Measurements from ENCODE around the gene CAMK2A.

Gene CAMK2A

DNA sequence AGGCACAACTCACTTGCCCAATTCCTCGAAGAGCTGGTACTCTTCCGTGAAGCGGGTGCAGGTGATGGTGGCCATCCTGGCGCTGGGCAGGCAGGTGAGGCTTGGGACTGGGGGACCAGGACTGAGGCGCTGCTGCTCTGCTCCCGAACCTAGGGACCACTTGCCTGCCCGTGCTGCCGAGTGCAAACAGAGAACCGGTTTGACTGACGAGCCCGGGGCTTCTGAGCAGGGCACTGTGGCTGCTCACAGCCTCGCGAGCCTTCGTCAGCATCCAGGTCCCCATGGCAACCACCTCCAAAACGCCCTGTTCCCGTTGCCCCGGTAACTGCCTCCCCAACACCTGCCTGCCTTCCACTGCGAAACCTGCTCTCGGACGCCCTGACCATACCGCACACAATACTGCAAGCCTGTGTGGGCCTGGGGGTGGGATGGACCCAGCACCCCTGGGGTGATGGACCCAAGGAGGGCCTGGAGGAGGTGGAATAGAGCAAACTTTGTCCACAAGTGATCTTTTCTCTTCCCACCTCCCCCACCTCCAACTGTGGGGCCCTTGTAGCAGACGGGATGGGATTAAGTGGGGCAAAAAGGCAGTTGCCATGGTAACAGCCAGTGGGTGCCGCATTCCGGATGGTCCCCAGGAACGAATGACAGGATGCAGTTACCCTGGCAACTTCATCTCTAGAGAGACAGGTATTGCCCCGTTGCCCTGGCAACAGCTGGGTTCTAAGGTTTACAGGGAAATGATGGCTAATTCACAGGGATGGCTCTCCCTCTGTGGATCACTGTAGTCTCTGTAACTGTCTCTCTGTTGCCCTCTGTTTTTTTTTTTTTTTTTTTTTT lies at the start of gene CAMK2A:
CAMK2A (minus strand) TSS at position 223 of the 840 bp plus-strand sequence; CDS start at position 75, 148 bp downstream.
- DNase-seq (ENCODE audit: low spot score), result no peak
- Histone ChIP-seq H3K27ac (no peak within 1 kb of the TSS), H3K4me3 (no peak within 1 kb of the TSS)
- TF ChIP-seq, protein P1, sequence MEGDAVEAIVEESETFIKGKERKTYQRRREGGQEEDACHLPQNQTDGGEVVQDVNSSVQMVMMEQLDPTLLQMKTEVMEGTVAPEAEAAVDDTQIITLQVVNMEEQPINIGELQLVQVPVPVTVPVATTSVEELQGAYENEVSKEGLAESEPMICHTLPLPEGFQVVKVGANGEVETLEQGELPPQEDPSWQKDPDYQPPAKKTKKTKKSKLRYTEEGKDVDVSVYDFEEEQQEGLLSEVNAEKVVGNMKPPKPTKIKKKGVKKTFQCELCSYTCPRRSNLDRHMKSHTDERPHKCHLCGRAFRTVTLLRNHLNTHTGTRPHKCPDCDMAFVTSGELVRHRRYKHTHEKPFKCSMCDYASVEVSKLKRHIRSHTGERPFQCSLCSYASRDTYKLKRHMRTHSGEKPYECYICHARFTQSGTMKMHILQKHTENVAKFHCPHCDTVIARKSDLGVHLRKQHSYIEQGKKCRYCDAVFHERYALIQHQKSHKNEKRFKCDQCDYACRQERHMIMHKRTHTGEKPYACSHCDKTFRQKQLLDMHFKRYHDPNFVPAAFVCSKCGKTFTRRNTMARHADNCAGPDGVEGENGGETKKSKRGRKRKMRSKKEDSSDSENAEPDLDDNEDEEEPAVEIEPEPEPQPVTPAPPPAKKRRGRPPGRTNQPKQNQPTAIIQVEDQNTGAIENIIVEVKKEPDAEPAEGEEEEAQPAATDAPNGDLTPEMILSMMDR (IDR thresholded peaks at IDR 0.05), result no peak

DNA sequence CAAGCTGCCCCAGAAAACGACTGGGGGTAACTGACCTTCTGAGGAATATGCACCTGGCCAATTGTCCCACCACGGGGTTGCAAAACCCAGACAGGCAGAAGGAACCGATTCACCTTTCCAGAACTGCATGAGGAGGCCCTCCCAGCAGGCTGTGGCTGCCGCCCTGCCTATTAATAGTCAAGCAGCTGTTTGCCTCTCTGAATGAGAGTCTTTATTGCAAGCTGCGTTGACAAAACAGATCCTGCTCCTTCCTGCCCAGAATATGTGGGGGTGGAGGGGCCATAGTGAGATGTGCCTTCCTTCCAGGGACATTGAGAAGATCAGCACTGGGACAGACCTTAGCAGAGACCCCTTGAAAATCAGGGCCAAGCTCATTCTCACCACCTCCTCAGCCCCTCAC lies 49.6 kb upstream of the CAMK2A start:
- DNase-seq (ENCODE audit: low spot score), result no peak
- no peak overlapping the region for H3K27ac ChIP-seq
- TF ChIP-seq, protein P1 (IDR thresholded peaks at IDR 0.05), result no peak
- no peak overlapping the region for H3K4me3 ChIP-seq

DNA sequence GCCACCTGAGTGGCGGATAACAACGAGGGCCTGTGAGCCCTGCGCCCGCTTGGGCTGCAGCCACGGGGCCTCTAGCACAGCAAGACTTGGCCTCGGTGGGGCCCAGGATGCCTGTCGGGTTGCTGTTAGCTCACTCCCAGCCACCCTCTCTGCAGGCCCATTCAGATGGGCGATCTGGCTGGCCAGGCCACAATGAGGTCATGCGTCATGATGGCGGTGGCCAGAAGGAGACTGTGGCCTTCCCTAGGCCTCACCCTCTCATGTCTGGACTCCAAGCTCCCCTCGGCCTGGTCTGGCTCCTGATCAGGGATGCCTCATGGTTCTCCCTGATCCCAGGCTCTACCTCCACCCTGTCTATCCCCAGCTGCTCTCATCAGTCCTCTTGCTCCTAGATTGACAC lies 49.0 kb upstream of the CAMK2A start:
- Histone ChIP-seq H3K27ac (no peak overlapping the region), H3K4me3 (no peak overlapping the region)
- TF ChIP-seq, protein P1 (IDR thresholded peaks at IDR 0.05), result no peak
- DNase-seq (ENCODE audit: low spot score), result no peak

DNA sequence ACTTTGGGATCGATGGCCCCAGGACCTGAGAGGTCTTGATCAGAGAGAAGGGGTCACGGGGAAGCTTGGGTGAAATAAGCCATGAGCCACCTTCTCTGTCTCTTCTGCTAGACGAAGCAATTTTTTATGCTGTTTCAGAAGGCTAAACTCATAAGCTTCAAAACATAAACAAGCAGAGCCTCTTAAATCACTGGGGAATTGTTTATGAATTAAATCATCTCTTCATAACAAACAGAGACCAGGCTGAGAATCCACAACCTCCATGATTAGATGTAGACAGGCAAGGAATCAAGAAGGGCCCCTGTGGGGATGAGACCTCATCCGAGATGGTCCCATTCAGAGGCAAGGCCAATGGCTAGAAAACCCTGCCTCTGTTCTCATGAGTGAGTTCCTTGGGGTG lies 46.2 kb upstream of the CAMK2A start:
- DNase-seq (ENCODE audit: low spot score), result no peak
- TF ChIP-seq, protein P1 (IDR thresholded peaks at IDR 0.05), result no peak
- Histone ChIP-seq H3K27ac (no peak overlapping the region), H3K4me3 (no peak overlapping the region)

DNA sequence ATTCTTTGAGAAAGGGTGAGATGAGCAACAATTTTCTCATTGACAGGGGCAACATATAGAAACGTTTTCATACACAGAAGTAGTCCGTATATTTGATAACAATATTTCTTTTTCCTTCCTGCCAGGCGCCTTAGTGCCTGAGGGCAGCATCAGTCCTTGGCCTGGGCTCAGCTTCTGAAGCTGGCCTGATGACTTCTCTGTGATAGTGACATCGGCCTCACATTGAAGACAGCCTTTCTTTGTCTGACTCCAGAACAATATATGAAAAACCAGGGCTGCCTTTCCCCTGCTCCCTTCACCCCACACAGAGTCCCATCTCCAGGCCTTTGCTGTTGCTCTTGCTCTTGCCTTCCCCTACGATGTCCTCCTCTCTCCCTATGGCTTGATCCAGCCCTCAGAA lies 43.8 kb upstream of the CAMK2A start:
- TF ChIP-seq, protein P1 (IDR thresholded peaks at IDR 0.05), result no peak
- Histone ChIP-seq H3K27ac (no peak overlapping the region), H3K4me3 (no peak overlapping the region)
- no peak for DNase-seq (ENCODE audit: low spot score)

DNA sequence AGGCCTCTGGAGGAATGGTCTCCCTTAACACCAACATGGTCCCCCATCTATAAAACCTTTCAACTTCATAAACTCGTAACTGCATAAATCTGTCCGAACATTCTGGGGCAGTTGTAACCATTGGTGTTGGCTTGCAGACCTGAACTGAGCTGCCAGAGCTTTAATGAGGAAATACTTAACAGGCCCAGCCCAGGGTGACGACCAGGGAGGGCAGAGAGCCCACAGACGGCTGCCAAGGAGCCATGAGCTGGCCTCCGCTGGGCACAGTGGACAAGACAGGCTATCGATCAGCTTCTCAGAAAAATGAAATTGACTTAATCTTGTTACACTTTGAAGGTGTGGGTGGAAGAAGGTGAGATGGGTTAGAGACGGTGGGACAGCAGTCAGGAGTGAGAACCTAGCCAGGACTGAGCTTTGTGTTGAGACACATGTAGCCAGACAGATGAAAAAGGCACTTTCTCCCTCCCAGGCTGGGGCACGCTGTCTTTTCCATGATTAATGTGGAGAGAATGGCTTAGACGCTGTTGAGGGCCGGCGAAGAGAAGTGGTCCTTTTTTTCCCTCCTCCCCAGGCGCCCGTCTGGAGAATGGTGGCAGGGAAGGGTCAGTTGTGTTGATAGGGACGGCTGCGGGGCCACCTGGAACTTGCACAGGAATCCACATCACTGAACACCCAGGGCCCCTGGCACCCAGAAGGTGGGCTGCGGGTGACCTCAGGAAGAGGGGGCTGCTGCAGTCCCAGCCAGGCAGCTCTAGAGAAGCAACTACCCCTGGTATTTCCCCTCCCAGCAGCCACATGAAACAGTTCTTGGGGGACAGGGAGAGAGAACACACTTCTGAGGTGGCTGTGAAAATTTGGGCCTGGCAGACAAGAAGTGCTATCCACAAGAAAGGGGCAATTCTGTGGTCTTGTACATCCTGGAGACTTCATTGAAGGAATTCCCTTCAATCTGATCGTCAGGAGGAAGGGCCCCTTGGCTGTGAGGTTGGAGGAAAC lies 40.6 kb upstream of the CAMK2A start:
- DNase-seq (ENCODE audit: low spot score), result no peak
- Histone ChIP-seq H3K27ac (no peak overlapping the region), H3K4me3 (no peak overlapping the region)
- TF ChIP-seq, protein P1 (IDR thresholded peaks at IDR 0.05), result no peak
